ENCODE data around the gene ADARB1. TPM values are rescaled to one million over a fixed set of nuclear protein-coding genes. Genes with fewer than 3 reads are reported as not detected.

The ADARB1 gene
- total and polyA plus RNA-seq, 12 donors = 7.2 to 21.6 (median 16.1) TPM

DNA sequence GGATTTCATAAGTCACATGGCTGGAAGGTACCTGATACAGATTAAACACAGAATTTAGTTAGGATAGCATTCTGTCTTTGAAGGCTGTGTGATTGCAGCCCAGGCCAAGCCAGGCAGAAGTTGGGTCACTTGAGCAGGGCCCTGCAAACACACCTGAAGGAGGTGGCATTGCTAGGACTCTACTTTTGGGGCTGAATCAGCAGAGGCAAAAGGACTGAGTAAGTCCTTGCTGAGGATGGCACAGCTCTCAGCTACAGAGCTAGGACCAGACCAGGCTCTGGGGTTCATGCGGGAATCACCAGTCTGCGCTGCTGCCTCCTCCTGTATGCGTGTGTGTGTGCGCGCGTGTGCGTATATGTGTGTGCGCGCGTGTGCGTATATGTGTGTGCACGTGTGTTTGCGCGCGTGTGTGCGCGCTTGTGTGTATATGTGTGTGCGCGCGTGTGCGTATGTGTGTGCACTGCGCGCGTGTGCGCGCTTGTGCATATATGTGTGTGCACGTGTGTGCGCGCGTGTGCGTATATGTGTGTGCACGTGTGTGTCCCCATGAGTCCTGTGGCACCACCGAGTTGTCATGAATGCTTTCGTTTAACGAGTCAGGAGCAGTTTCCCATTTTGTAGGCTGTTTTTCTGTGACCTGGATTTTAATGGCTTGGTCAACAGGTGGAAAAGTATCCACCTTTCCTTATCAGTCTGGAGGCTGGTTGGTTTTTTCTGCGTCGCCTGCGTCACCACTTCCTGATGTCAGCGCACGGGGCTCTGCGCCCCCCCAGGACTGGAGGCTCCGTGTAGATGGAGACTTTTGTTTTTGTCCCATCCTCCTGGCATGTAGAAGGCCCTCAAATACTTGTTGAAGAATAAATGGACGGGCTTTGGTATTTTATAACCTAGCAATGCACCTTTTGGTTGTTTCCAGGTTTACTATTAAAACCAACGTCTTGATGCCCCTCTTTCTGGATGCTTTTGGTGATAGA, 34.7 kb downstream of the ADARB1 start:
- WGBS, 4 donors = 88 to 92% (median 89%) methylated on average over 42 to 44 of the region's 44 CpGs
- intact Hi-C loops (cut with DNase I) = no loop called here
- Histone ChIP-seq H3K4me3 (no peak overlapping the region), H3K9me3 (replicated peaks in 1 of 3) (no peaks in the 10 kb centered on the region), H3K4me1 (replicated peaks in 1 of 2) (peaks cover 5 to 24% of the 10 kb centered on the region in 2 donors), H3K27ac (peak overlapping the region in 1 of 5 donors; percentile 1), H3K36me3 (replicated peaks in 1 of 2) (no peaks in the 10 kb centered on the region), H3K27me3 (no peaks in the 10 kb centered on the region)
- DNase-seq = no peak
- TF ChIP-seq, protein P1, sequence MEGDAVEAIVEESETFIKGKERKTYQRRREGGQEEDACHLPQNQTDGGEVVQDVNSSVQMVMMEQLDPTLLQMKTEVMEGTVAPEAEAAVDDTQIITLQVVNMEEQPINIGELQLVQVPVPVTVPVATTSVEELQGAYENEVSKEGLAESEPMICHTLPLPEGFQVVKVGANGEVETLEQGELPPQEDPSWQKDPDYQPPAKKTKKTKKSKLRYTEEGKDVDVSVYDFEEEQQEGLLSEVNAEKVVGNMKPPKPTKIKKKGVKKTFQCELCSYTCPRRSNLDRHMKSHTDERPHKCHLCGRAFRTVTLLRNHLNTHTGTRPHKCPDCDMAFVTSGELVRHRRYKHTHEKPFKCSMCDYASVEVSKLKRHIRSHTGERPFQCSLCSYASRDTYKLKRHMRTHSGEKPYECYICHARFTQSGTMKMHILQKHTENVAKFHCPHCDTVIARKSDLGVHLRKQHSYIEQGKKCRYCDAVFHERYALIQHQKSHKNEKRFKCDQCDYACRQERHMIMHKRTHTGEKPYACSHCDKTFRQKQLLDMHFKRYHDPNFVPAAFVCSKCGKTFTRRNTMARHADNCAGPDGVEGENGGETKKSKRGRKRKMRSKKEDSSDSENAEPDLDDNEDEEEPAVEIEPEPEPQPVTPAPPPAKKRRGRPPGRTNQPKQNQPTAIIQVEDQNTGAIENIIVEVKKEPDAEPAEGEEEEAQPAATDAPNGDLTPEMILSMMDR (IDR thresholded peaks at IDR 0.05) = no peak
- TF ChIP-seq POLR2A (IDR thresholded peaks at IDR 0.05) = no peak

GRCh38 chr21:45109831-45110492, 35.6 kb downstream of the ADARB1 start:
- intact Hi-C loops (cut with DNase I) = no loop called here
- H3K9me3 ChIP-seq (replicated peaks in 1 of 3) = no peaks in the 10 kb centered on the region
- peak overlapping the region in 1 of 5 donors; percentile 1 for H3K27ac ChIP-seq
- H3K27me3 ChIP-seq = no peaks in the 10 kb centered on the region
- peaks cover 0 to 16% of the 10 kb centered on the region in 2 donors for H3K4me1 ChIP-seq (replicated peaks in 1 of 2)
- DNase-seq = no peak
- H3K4me3 ChIP-seq = no peak overlapping the region
- WGBS, 4 donors = 53 to 64% (median 60%) methylated on average over 15 of the region's 15 CpGs
- TF ChIP-seq, protein P1 (IDR thresholded peaks at IDR 0.05) = no peak
- TF ChIP-seq POLR2A (IDR thresholded peaks at IDR 0.05) = no peak
- H3K36me3 ChIP-seq (replicated peaks in 1 of 2) = no peaks in the 10 kb centered on the region

GRCh38 chr21:45110873-45111624, 36.7 kb downstream of the ADARB1 start:
- intact Hi-C loops (cut with DNase I) = no loop called here
- TF ChIP-seq, protein P1 (IDR thresholded peaks at IDR 0.05) = no peak
- TF ChIP-seq POLR2A (IDR thresholded peaks at IDR 0.05) = no peak
- WGBS, 4 donors = 69 to 87% (median 80%) methylated on average over 15 to 18 of the region's 18 CpGs
- Histone ChIP-seq H3K27ac (no peak overlapping the region), H3K27me3 (no peaks in the 10 kb centered on the region), H3K4me3 (no peak overlapping the region), H3K9me3 (replicated peaks in 1 of 3) (no peaks in the 10 kb centered on the region), H3K36me3 (replicated peaks in 1 of 2) (no peaks in the 10 kb centered on the region), H3K4me1 (replicated peaks in 1 of 2) (peaks cover 0 to 16% of the 10 kb centered on the region in 2 donors)
- no peak for DNase-seq

DNA sequence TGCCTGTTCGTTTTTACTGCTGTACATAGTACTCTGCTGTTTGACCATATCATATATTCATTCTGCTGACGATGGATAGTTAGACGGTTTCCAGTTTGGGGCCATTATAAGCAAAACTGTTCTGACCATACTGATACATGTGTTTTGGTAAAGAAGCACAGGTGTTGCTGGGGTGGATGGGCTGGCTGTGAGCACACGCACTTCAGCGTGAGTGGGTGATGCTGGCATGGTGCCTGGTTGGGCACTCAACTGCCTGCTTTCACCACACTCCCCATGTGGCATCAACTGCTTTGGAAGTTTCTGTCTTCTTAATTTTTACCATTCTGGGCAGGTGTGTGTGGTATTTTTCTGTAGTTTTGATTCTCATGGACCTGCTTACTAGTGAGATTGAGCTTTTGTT, 37.3 kb downstream of the ADARB1 start:
- H3K4me1 ChIP-seq (replicated peaks in 1 of 2) = peaks cover 0 to 16% of the 10 kb centered on the region in 2 donors
- intact Hi-C loops (cut with DNase I) = no loop called here

More for the DNA sequence above, 37.3 kb downstream of the ADARB1 start:
- Histone ChIP-seq H3K9me3 (replicated peaks in 1 of 3) (no peaks in the 10 kb centered on the region), H3K27me3 (no peaks in the 10 kb centered on the region), H3K36me3 (replicated peaks in 1 of 2) (no peaks in the 10 kb centered on the region), H3K27ac (no peak overlapping the region), H3K4me3 (no peak overlapping the region)
- WGBS, 4 donors = 84 to 93% (median 86%) methylated on average over 5 of the region's 5 CpGs
- no peak for DNase-seq
- TF ChIP-seq POLR2A (IDR thresholded peaks at IDR 0.05) = no peak
- TF ChIP-seq, protein P1 (IDR thresholded peaks at IDR 0.05) = no peak
